Activated effector memory CD4-positive, alpha-beta T cell treated with anti-CD3 and anti-CD28 coated beads, Interleukin-2, amount 50 U/mL, for 16 hours (primary cell): Measurements from ENCODE around the gene HOOK2.

Source experiments
- DNase-seq: peaks from one replicate; pipeline ENCODE4 v3.0.0-alpha.2; 2020

HOOK2 gene

GRCh38 chr19:12782424-12783290 lies 7.3 kb upstream of the HOOK2 start:
- peak; percentile 97 for DNase-seq

- DNase-seq, result no peak
Measured at GRCh38 chr19:12782174-12782423, 6.7 kb upstream of the HOOK2 start.

- no peak for DNase-seq
Measured at GRCh38 chr19:12779162-12779993, 4.0 kb upstream of the HOOK2 start.

GRCh38 chr19:12778905-12779161 lies 3.5 kb upstream of the HOOK2 start:
- DNase-seq, result no peak

- DNase-seq, result peak; percentile 78
Measured at GRCh38 chr19:12778017-12778904, 2.9 kb upstream of the HOOK2 start.

- peak; percentile 94 for DNase-seq
Measured at GRCh38 chr19:12777217-12778016, 2.1 kb upstream of the HOOK2 start.

- no peak for DNase-seq
Measured at GRCh38 chr19:12773571-12773970, 1.8 kb downstream of the HOOK2 start.

GRCh38 chr19:12772323-12772722 lies 3.0 kb downstream of the HOOK2 start:
- no peak for DNase-seq

GRCh38 chr19:12770922-12771321 lies 4.4 kb downstream of the HOOK2 start:
- no peak for DNase-seq

- DNase-seq, result peak; percentile 89
Measured at GRCh38 chr19:12769689-12770088, 5.7 kb downstream of the HOOK2 start.

- DNase-seq, result no peak
Measured at GRCh38 chr19:12767666-12768065, 7.7 kb downstream of the HOOK2 start.

- DNase-seq, result no peak
Measured at GRCh38 chr19:12767150-12767549, 8.2 kb downstream of the HOOK2 start.

GRCh38 chr19:12766051-12766521 lies 9.3 kb downstream of the HOOK2 start:
- DNase-seq, result peak; percentile 90

GRCh38 chr19:12764698-12765097 lies 10.7 kb downstream of the HOOK2 start:
- no peak for DNase-seq

- no peak for DNase-seq
Measured at GRCh38 chr19:12763100-12763499, 12.3 kb downstream of the HOOK2 start.

GRCh38 chr19:12759686-12760085 lies 15.7 kb downstream of the HOOK2 start:
- DNase-seq, result no peak

- peak; percentile 88 for DNase-seq
Measured at GRCh38 chr19:12757544-12758274, 17.6 kb downstream of the HOOK2 start.

- DNase-seq, result no peak
Measured at GRCh38 chr19:12756150-12756883, 19.0 kb downstream of the HOOK2 start.

- DNase-seq, result no peak
Measured at GRCh38 chr19:12754465-12755196, 20.7 kb downstream of the HOOK2 start.

- no peak for DNase-seq
Measured at GRCh38 chr19:12752056-12752781, 23.1 kb downstream of the HOOK2 start.
